Measurements from ENCODE around the gene PIAS2. TPM values are rescaled to one million over a fixed set of nuclear protein-coding genes. Genes with fewer than 3 reads are reported as not detected.

Gene PIAS2
- total and polyA plus RNA-seq, 9 of the 15 experiments (the other 6 are each of a cell fraction or from before 2014, with no cell fraction given) = 2.9 to 23.9 (median 12.0) TPM

DNA sequence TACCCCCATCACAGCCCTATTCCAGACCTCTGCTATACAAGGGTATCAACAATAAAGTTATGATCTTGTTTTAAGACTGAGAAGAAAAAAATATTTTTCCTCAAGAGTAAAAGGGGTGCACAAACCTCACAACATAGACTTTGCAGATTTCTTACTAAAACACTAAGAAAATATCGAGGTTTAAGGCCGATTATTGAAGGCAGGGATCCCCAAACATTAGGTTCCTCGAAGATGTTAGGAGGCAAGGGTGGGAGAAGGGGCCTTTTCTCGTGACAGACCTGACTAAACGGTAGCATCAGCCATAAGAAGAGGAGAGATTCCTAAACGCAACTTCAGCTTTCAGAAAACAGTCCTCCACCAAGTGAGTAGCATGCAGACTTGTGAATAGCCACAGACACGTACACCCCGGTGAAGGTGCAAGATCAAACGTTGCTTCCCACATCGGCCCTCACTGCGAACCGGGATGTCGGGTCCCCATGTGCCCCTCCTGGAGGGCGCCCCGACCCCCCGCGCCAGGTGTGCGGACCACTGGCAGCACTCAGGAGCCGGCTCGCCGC lies 678 bp downstream of the PIAS2 start (continued):
- TF ChIP-seq, protein P1, sequence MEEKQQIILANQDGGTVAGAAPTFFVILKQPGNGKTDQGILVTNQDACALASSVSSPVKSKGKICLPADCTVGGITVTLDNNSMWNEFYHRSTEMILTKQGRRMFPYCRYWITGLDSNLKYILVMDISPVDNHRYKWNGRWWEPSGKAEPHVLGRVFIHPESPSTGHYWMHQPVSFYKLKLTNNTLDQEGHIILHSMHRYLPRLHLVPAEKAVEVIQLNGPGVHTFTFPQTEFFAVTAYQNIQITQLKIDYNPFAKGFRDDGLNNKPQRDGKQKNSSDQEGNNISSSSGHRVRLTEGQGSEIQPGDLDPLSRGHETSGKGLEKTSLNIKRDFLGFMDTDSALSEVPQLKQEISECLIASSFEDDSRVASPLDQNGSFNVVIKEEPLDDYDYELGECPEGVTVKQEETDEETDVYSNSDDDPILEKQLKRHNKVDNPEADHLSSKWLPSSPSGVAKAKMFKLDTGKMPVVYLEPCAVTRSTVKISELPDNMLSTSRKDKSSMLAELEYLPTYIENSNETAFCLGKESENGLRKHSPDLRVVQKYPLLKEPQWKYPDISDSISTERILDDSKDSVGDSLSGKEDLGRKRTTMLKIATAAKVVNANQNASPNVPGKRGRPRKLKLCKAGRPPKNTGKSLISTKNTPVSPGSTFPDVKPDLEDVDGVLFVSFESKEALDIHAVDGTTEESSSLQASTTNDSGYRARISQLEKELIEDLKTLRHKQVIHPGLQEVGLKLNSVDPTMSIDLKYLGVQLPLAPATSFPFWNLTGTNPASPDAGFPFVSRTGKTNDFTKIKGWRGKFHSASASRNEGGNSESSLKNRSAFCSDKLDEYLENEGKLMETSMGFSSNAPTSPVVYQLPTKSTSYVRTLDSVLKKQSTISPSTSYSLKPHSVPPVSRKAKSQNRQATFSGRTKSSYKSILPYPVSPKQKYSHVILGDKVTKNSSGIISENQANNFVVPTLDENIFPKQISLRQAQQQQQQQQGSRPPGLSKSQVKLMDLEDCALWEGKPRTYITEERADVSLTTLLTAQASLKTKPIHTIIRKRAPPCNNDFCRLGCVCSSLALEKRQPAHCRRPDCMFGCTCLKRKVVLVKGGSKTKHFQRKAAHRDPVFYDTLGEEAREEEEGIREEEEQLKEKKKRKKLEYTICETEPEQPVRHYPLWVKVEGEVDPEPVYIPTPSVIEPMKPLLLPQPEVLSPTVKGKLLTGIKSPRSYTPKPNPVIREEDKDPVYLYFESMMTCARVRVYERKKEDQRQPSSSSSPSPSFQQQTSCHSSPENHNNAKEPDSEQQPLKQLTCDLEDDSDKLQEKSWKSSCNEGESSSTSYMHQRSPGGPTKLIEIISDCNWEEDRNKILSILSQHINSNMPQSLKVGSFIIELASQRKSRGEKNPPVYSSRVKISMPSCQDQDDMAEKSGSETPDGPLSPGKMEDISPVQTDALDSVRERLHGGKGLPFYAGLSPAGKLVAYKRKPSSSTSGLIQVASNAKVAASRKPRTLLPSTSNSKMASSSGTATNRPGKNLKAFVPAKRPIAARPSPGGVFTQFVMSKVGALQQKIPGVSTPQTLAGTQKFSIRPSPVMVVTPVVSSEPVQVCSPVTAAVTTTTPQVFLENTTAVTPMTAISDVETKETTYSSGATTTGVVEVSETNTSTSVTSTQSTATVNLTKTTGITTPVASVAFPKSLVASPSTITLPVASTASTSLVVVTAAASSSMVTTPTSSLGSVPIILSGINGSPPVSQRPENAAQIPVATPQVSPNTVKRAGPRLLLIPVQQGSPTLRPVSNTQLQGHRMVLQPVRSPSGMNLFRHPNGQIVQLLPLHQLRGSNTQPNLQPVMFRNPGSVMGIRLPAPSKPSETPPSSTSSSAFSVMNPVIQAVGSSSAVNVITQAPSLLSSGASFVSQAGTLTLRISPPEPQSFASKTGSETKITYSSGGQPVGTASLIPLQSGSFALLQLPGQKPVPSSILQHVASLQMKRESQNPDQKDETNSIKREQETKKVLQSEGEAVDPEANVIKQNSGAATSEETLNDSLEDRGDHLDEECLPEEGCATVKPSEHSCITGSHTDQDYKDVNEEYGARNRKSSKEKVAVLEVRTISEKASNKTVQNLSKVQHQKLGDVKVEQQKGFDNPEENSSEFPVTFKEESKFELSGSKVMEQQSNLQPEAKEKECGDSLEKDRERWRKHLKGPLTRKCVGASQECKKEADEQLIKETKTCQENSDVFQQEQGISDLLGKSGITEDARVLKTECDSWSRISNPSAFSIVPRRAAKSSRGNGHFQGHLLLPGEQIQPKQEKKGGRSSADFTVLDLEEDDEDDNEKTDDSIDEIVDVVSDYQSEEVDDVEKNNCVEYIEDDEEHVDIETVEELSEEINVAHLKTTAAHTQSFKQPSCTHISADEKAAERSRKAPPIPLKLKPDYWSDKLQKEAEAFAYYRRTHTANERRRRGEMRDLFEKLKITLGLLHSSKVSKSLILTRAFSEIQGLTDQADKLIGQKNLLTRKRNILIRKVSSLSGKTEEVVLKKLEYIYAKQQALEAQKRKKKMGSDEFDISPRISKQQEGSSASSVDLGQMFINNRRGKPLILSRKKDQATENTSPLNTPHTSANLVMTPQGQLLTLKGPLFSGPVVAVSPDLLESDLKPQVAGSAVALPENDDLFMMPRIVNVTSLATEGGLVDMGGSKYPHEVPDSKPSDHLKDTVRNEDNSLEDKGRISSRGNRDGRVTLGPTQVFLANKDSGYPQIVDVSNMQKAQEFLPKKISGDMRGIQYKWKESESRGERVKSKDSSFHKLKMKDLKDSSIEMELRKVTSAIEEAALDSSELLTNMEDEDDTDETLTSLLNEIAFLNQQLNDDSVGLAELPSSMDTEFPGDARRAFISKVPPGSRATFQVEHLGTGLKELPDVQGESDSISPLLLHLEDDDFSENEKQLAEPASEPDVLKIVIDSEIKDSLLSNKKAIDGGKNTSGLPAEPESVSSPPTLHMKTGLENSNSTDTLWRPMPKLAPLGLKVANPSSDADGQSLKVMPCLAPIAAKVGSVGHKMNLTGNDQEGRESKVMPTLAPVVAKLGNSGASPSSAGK (IDR thresholded peaks at IDR 0.05) = 0 out of 2 replicates have a peak, but pooled peaks have one; percentile 13
- TF ChIP-seq, protein P2, sequence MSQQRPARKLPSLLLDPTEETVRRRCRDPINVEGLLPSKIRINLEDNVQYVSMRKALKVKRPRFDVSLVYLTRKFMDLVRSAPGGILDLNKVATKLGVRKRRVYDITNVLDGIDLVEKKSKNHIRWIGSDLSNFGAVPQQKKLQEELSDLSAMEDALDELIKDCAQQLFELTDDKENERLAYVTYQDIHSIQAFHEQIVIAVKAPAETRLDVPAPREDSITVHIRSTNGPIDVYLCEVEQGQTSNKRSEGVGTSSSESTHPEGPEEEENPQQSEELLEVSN (IDR thresholded peaks at IDR 0.05; ENCODE audit: borderline replicate concordance in 1 of 2, extremely low read depth in 1 of 2, insufficient read depth in 1 of 2, insufficient read length in 1 of 2, low read depth in 1 of 2, low read length in 1 of 2, poor library complexity in 1 of 2, severe bottlenecking in 1 of 2) = peak in 1 of 2 experiments; percentile 12
- TF ChIP-seq TCF7L2 (IDR thresholded peaks at IDR 0.05; ENCODE audit: low read depth, low read length) (no peak), RCOR1 (IDR thresholded peaks at IDR 0.05; ENCODE audit: borderline replicate concordance in 1 of 2, low read depth in 2 of 2, low read length in 2 of 2) (no peak)
